Chondrocyte (in vitro differentiated cells): ENCODE data around the gene GNAL. TPM values are rescaled to one million over a fixed set of nuclear protein-coding genes. Genes with fewer than 3 reads are reported as not detected.

Experiments used
- DNase-seq: peaks from one replicate; pipeline ENCODE4 v3.0.0; 2021; ENCODE audit warnings: mixed read lengths, low spot score
- H3K27ac Mint-ChIP-seq: one replicate; pipeline ENCODE4 v1.8.0; 2021; ENCODE audit warnings: mild to moderate bottlenecking, moderate library complexity, mixed read lengths; ENCODE audit not compliant: unreplicated experiment
- H3K27me3 Mint-ChIP-seq: 2 replicates; pipeline ENCODE4 v1.8.0; 2021; ENCODE audit warnings: low read depth, mixed read lengths
- H3K36me3 Mint-ChIP-seq: 2 replicates; pipeline ENCODE4 v1.8.0; 2021; ENCODE audit warnings: low read depth, mixed read lengths
- H3K4me1 Mint-ChIP-seq: 2 replicates; pipeline ENCODE4 v1.8.0; 2021; ENCODE audit warnings: low read depth, mild to moderate bottlenecking, mixed read lengths
- H3K4me3 Mint-ChIP-seq: one replicate; pipeline ENCODE4 v1.8.0; 2021; ENCODE audit warnings: mild to moderate bottlenecking, moderate library complexity, mixed read lengths; ENCODE audit not compliant: unreplicated experiment
- H3K9me3 Mint-ChIP-seq: 2 replicates; pipeline ENCODE4 v1.8.0; 2021; ENCODE audit warnings: low read depth, mixed read lengths
- CTCF ChIP-seq: fragments of 200-600 bp; sonication (generic); IDR thresholded peaks from 2 replicates; pipeline ENCODE4 v1.5.0; 2021; ENCODE audit warnings: antibody characterized with exemption, mild to moderate bottlenecking, moderate library complexity
- total RNA-seq: library from RNA; stranded (reverse); gene quantifications from 3 replicates; pipeline ENCODE4 v1.2.1, GENCODE V29; 2021

The GNAL gene
- total RNA-seq, 1 donor from 2014 or later: 5.9 TPM

- H3K4me3 Mint-ChIP-seq: no peak overlapping the region
- H3K4me1 Mint-ChIP-seq: no peaks in the 10 kb centered on the region
- no peak for DNase-seq
- no peaks in the 10 kb centered on the region for H3K27me3 Mint-ChIP-seq
- H3K9me3 Mint-ChIP-seq: no peaks in the 10 kb centered on the region
- H3K27ac Mint-ChIP-seq: no peak overlapping the region
- H3K36me3 Mint-ChIP-seq: no peaks in the 10 kb centered on the region
- no peak for TF ChIP-seq CTCF
Measured at GRCh38 chr18:11840493-11840892, 151.4 kb downstream of the GNAL start.

- no peak for DNase-seq
- H3K36me3 Mint-ChIP-seq: no peaks in the 10 kb centered on the region
- no peaks in the 10 kb centered on the region for H3K27me3 Mint-ChIP-seq
- no peaks in the 10 kb centered on the region for H3K4me1 Mint-ChIP-seq
- no peak for TF ChIP-seq CTCF
- H3K27ac Mint-ChIP-seq: no peak overlapping the region
- H3K4me3 Mint-ChIP-seq: no peak overlapping the region
- no peaks in the 10 kb centered on the region for H3K9me3 Mint-ChIP-seq
Measured at GRCh38 chr18:11842562-11842961, 153.5 kb downstream of the GNAL start.

GRCh38 chr18:11844436-11844835, 155.4 kb downstream of the GNAL start:
- Mint-ChIP-seq H3K36me3 (no peaks in the 10 kb centered on the region), H3K27me3 (no peaks in the 10 kb centered on the region), H3K4me3 (no peak overlapping the region), H3K27ac (no peak overlapping the region), H3K9me3 (no peaks in the 10 kb centered on the region), H3K4me1 (peaks cover 2% of the 10 kb centered on the region)
- no peak for TF ChIP-seq CTCF
- DNase-seq: no peak

- Mint-ChIP-seq H3K27ac (no peak overlapping the region), H3K4me3 (no peak overlapping the region), H3K4me1 (peaks cover 14% of the 10 kb centered on the region), H3K9me3 (no peaks in the 10 kb centered on the region), H3K27me3 (no peaks in the 10 kb centered on the region), H3K36me3 (no peaks in the 10 kb centered on the region)
- TF ChIP-seq CTCF: no peak
- no peak for DNase-seq
Measured at GRCh38 chr18:11845654-11846053, 156.6 kb downstream of the GNAL start.

GRCh38 chr18:11847811-11848210, 158.7 kb downstream of the GNAL start:
- TF ChIP-seq CTCF: no peak
- Mint-ChIP-seq H3K4me3 (no peak overlapping the region), H3K4me1 (peaks cover 26% of the 10 kb centered on the region), H3K27ac (no peak overlapping the region), H3K9me3 (no peaks in the 10 kb centered on the region), H3K36me3 (peaks cover 2% of the 10 kb centered on the region), H3K27me3 (no peaks in the 10 kb centered on the region)
- no peak for DNase-seq
